BJ (cell line): Measurements from ENCODE around the gene OR8J3. TPM values are rescaled to one million over a fixed set of nuclear protein-coding genes. Genes with fewer than 3 reads are reported as not detected.
"Not testable (repeated sequence)": the region's sequence is repeated elsewhere in the genome, so short reads cannot be mapped to it uniquely, and the experiment has no call there.

Experiments used
- CTCF ChIA-PET: fragments of 350-600 bp; formaldehyde crosslinking; extraction: SDS; loops from one replicate; lab custom pipeline; 2021; ENCODE audit warnings: antibody characterized with exemption, inconsistent platforms; lab: Yijun Ruan, JAX
- POLR2A ChIA-PET: fragments of 300-600 bp; sonication (Branson Sonifier 250); formaldehyde crosslinking; extraction: SDS; loops from one replicate; lab custom pipeline; 2021; ENCODE audit warnings: antibody characterized with exemption; lab: Charles Lee
- DNase-seq: peaks from one replicate; pipeline ENCODE4 v3.0.0-alpha.2; 2011; ENCODE audit warnings: low read depth
- H3K27me3 ChIP-seq: 2 replicates; pipeline ENCODE4 v1.6.0; 2011; ENCODE audit warnings: low read length; ENCODE audit not compliant: control insufficient read depth, insufficient read depth
- H3K36me3 ChIP-seq: 2 replicates; pipeline ENCODE4 v1.5.1; 2011; ENCODE audit warnings: low read length; ENCODE audit not compliant: control insufficient read depth, insufficient read depth
- H3K4me3 ChIP-seq: 2 replicates; pipeline ENCODE4 v1.5.1; 2011; ENCODE audit warnings: low read depth, mild to moderate bottlenecking, control low read depth, low read length
- polyA plus RNA-seq: library from polyadenylated mRNA; depleted of rRNA; stranded (reverse); fragments of >200 nt; gene quantifications from 2 replicates; pipeline ENCODE4 v1.2.3, GENCODE V29; 2011
- TF ChIP-seq, protein P1 (sequence below): IDR thresholded peaks from 2 replicates; pipeline ENCODE4 v1.5.1; 2011; ENCODE audit warnings: low read depth, mild to moderate bottlenecking, control low read depth, inconsistent platforms, low read length, moderate library complexity; ENCODE audit not compliant: insufficient read depth

Gene OR8J3
- polyA plus RNA-seq, 1 experiment, result not detected

DNA sequence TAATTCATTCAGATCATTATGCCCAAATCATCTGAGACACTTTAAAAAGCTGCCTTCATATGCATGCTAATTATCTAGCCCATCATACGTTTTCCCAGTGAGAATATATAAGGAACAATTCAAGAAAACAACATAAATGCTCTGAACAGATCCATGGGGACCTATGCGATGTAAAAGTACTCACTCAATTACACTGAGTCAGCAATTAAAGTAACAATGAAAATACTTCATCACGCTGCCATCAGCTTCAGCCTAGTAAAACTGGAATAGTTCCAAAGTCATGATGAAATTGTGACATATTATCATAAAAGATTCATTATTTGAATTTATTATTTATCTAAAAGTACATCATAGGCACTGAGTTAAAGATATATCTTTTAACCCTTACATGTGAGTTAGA, 23.8 kb upstream of the OR8J3 start:
- ChIA-PET CTCF (no interaction called here), POLR2A (no interaction called here)
- TF ChIP-seq, protein P1, sequence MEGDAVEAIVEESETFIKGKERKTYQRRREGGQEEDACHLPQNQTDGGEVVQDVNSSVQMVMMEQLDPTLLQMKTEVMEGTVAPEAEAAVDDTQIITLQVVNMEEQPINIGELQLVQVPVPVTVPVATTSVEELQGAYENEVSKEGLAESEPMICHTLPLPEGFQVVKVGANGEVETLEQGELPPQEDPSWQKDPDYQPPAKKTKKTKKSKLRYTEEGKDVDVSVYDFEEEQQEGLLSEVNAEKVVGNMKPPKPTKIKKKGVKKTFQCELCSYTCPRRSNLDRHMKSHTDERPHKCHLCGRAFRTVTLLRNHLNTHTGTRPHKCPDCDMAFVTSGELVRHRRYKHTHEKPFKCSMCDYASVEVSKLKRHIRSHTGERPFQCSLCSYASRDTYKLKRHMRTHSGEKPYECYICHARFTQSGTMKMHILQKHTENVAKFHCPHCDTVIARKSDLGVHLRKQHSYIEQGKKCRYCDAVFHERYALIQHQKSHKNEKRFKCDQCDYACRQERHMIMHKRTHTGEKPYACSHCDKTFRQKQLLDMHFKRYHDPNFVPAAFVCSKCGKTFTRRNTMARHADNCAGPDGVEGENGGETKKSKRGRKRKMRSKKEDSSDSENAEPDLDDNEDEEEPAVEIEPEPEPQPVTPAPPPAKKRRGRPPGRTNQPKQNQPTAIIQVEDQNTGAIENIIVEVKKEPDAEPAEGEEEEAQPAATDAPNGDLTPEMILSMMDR, result no peak
- no peak overlapping the region for H3K4me3 ChIP-seq
- H3K27me3 ChIP-seq, result no peaks in the 10 kb centered on the region
- DNase-seq, result no peak
- H3K36me3 ChIP-seq, result no peaks in the 10 kb centered on the region

DNA sequence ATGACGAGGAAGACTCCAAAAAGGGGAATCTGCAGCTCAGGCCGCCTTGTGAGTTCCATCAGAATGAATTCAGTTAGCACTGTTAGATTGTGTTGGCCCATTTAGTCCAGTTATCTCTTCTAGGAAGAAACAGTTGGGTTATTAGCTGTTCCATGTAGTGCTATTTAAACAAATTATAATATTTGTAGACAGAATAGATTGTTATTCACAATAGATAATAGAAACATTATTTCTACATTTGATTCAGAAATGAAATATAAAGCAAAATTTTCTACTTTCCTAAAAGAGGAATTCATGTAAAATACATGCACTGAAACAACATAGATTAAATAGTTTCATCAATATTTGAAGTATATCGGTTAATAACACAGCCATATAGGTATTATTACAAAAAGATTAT, 20.2 kb upstream of the OR8J3 start, which contains the start of gene OR8K5:
TSS of gene OR8K5 (minus strand) at position 101 of the 400 bp plus-strand sequence. CDS start at position 101, 0 bp downstream.
- CTCF ChIA-PET, result no interaction called here
- POLR2A ChIA-PET, result no interaction called here
- H3K27me3 ChIP-seq, result no peaks in the 10 kb centered on the region

GRCh38 chr11:56152333-56152732, 12.3 kb upstream of the OR8J3 start:
- no peak for DNase-seq
- ChIA-PET CTCF (no interaction called here), POLR2A (no interaction called here)
- TF ChIP-seq, protein P1, result no peak
- H3K27me3 ChIP-seq, result no peaks in the 10 kb centered on the region
- no peaks in the 10 kb centered on the region for H3K36me3 ChIP-seq
- H3K4me3 ChIP-seq, result no peak overlapping the region

More for the DNA sequence above, 20.2 kb upstream of the OR8J3 start, which contains the start of gene OR8K5:
- TF ChIP-seq, protein P1, result no peak
- no peak within 1 kb of the TSS for H3K4me3 ChIP-seq
- no peaks in the 10 kb centered on the region for H3K36me3 ChIP-seq
- DNase-seq, result no peak

DNA sequence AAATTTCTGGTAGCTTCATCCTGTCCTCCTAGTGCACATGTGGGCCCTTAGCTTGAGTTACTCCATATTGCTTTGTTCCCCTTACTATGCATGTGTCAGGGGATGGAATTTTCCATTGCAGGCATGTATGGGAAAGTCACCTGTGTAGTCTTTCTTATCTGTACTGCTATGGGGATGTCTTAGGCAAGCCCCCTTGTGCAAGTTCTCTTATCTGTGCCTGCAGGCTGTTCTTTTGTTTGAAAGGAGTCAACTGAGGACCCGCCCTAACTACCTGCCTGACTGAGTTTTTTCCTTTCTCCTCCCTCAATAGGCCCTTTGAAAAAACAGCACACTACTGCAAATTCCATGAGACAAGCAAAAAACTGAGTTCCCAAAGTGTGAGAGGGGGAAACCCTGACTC, 11.4 kb upstream of the OR8J3 start:
- CTCF ChIA-PET, result interaction anchor here (0.7 kb wide), 1 partner anchor 1082 kb away, joined by 3 read pairs; no protein-coding TSS in a partner anchor
- POLR2A ChIA-PET, result no interaction called here
- no peak for DNase-seq
- no peak overlapping the region for H3K4me3 ChIP-seq
- H3K36me3 ChIP-seq, result no peaks in the 10 kb centered on the region
- TF ChIP-seq, protein P1, result no peak
- no peaks in the 10 kb centered on the region for H3K27me3 ChIP-seq

GRCh38 chr11:56143681-56144080, 3.7 kb upstream of the OR8J3 start:
- H3K4me3 ChIP-seq, DNase-seq, POLR2A ChIA-PET, CTCF ChIA-PET, H3K27me3 ChIP-seq, H3K36me3 ChIP-seq: not testable (repeated sequence)

- DNase-seq, result no peak
- ChIA-PET POLR2A (no interaction called here), CTCF (no interaction called here)
- no peaks in the 10 kb centered on the region for H3K36me3 ChIP-seq
- H3K27me3 ChIP-seq, result no peaks in the 10 kb centered on the region
- TF ChIP-seq, protein P1, result no peak
- H3K4me3 ChIP-seq, result no peak within 1 kb of the TSS
Observed at GRCh38 chr11:56122073-56122472, 17.9 kb downstream of the OR8J3 start, which contains the start of gene OR8H3. OR8H3 (plus strand) TSS chr11:56122373; CDS start chr11:56122373, 0 bp downstream.
